Spinal cord (tissue), 10 donors: ENCODE results near the gene POMZP3. TPM values are rescaled to one million over a fixed set of nuclear protein-coding genes. Genes with fewer than 3 reads are reported as not detected.
"Not testable (repeated sequence)": the region's sequence is repeated elsewhere in the genome, so short reads cannot be mapped to it uniquely, and the experiment has no call there.

Experiments used
- DNase-seq, 6 donors: peaks; one replicate each; pipeline versions ENCODE4 v3.0.0 to v3.0.0-alpha.2; 2013 to 2015; ENCODE audit warnings: low spot score in 6 of 6, low read depth in 4 of 6
- H3K27ac ChIP-seq: one replicate; pipeline ENCODE4 v1.5.1; 2013; ENCODE audit warnings: low read depth, low read length, control low read depth
- H3K27me3 ChIP-seq: one replicate; pipeline ENCODE4 v1.6.1; 2013; ENCODE audit warnings: low read length; ENCODE audit not compliant: control insufficient read depth, insufficient read depth
- H3K36me3 ChIP-seq: one replicate; pipeline ENCODE4 v1.6.1; 2013; ENCODE audit warnings: low read length; ENCODE audit not compliant: control insufficient read depth, insufficient read depth
- H3K4me1 ChIP-seq: one replicate; pipeline ENCODE4 v1.6.1; 2013; ENCODE audit warnings: low read length; ENCODE audit not compliant: control insufficient read depth, insufficient read depth
- H3K4me3 ChIP-seq: one replicate; pipeline ENCODE4 v1.5.1; 2013; ENCODE audit warnings: low read depth, low read length, control low read depth
- H3K9me3 ChIP-seq: one replicate; pipeline ENCODE4 v1.6.1; 2013; ENCODE audit warnings: low read length; ENCODE audit not compliant: control insufficient read depth, insufficient read depth
- WGBS: methylation state at CpG from one replicate; pipeline ENCODE4 v1.1.5; 2013; ENCODE audit warnings: missing lambda C conversion rate; ENCODE audit not compliant: insufficient coverage; 5-methylcytosine and 5-hydroxymethylcytosine counted together
- polyA plus RNA-seq, 2 donors: library from polyadenylated mRNA; unstranded; fragments of 120-200 nt; gene quantifications; one replicate each; pipeline ENCODE4 v1.2.1, GENCODE V29; 2013; ENCODE audit not compliant: insufficient read length in 2 of 2
- total RNA-seq, 2 donors: library from RNA; depleted of rRNA in 1 of 2; stranded (reverse); fragments of 120-200 nt in 1 of 2; fragments of >200 nt in 1 of 2; gene quantifications; one replicate each; pipeline versions ENCODE4 v1.2.3 to v1.2.4, GENCODE V29; 2013 to 2014
- donor health status: healthy.

POMZP3 gene
- total and polyA plus RNA-seq, 4 donors = 4.7 to 30.4 (median 15.9) TPM

DNA sequence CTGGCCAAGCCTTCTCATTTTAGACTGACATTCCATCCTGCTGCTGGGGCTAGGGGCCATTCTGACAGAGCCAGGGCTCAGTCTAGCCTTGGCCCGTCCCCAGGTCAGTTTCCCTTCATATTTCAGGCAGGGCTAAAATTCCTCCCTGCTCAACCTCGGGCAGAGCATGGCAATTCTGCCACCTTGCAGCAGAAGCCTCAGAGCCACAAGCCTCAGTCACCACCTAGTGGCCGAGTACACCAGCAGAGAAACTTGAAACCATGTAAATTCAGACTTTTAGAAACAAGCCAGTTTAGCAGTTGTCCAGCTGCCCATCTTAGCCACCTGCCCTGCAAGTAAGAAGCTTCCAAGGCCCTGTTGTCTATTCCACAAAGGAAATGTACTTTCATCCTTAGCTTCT is 13.3 kb downstream of the POMZP3 start:
- not testable (repeated sequence) for H3K27ac ChIP-seq, H3K4me3 ChIP-seq, H3K27me3 ChIP-seq, H3K36me3 ChIP-seq, H3K9me3 ChIP-seq, H3K4me1 ChIP-seq
- DNase-seq = peak in 2 of 6 donors; percentile 7 to 75
- WGBS = no CpG with 5 or more reads among the region's 3 CpGs

DNA sequence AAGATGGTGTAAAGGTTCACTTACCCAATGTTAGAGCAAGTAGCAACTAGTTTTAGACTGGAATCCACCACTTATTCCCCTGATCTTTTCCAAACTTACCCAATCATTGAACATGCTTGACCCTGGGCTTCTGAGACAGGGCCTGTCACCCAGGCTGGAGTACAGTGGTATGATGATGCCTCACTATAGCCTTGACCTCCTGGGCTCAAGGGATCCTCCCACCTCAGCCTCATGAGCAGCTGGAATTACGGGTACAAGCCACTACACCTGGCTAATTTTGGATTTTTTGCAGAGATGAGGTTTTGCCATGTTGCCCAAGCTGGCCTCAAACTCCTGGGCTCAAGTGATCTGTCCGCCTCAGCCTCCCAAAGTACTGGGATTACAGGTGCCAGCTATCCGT is 14.8 kb downstream of the POMZP3 start:
- H3K9me3 ChIP-seq, H3K27ac ChIP-seq, H3K4me3 ChIP-seq, DNase-seq, H3K4me1 ChIP-seq, H3K27me3 ChIP-seq: not testable (repeated sequence)
- WGBS = no CpG with 5 or more reads among the region's 3 CpGs
- H3K36me3 ChIP-seq = peaks cover 10% of the 10 kb centered on the region

DNA sequence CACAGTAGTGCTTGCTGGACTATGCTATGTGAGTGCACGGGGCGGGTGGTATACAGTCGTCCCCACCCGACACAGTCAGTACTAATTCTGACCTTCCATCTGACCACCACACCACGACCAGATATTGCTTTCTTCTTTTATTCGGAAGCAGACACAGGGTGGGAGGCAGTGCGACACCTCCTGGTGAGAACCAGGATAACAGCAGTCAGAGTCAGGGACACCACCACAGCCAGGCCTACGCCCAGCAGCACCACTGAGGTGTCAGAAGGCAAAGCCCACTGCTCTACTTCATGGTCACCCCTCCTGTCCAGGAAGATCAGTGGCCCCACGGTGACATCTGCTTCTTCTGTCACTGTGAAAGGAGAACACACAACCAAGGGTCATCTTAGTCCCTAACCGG is 17.2 kb downstream of the POMZP3 start:
- WGBS = no CpG with 5 or more reads among the region's 10 CpGs
- H3K4me3 ChIP-seq, H3K4me1 ChIP-seq, H3K27me3 ChIP-seq, DNase-seq, H3K9me3 ChIP-seq, H3K36me3 ChIP-seq, H3K27ac ChIP-seq: not testable (repeated sequence)

DNA sequence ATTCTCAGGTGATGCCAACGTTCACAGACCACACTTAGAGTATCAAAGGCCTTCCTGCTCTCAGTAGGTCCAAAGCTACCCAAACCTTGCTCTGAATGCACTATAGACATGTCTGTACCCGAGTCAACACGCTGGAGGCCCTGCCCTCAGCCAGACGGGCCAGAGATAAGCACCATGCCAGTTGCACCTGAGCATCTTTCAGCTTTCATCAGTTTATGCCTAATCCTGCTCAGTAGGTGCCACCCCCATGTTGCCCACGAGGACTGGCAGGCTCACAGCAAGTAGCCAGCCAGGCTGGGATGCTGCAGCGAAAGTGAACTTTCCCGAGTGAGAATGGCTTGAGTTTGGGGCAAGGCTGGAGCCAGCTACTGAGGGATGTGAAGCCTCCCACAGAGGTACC is 18.6 kb downstream of the POMZP3 start:
- not testable (repeated sequence) for H3K4me3 ChIP-seq, H3K27ac ChIP-seq, H3K4me1 ChIP-seq, DNase-seq, H3K9me3 ChIP-seq, H3K36me3 ChIP-seq, H3K27me3 ChIP-seq
- WGBS = 78% methylated on average over 3 of the region's 7 CpGs

DNA sequence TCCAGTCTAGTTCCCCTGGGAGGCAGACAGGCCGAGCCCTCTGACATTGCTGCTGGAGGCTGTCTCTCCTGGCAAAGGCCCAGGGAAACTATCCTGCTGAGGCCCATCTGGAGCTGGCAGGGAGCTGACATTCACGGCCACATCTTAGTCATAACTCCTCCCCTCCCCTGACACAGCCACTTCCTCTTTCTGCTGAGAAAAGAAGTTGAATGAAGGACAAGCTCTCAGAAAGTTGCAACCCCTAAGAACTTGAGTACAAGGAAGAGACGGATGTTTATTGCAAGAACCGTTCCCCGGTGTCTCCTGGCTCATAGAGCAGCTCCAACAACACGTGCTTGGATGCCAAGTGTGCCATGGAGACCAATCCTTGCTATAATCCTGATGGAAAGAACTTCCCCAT is 21.1 kb downstream of the POMZP3 start:
- peak in 2 of 6 donors; percentile 28 to 53 for DNase-seq
- peak overlapping the region; percentile 25 for H3K27ac ChIP-seq
- WGBS = 13% methylated on average over 3 of the region's 6 CpGs

DNA sequence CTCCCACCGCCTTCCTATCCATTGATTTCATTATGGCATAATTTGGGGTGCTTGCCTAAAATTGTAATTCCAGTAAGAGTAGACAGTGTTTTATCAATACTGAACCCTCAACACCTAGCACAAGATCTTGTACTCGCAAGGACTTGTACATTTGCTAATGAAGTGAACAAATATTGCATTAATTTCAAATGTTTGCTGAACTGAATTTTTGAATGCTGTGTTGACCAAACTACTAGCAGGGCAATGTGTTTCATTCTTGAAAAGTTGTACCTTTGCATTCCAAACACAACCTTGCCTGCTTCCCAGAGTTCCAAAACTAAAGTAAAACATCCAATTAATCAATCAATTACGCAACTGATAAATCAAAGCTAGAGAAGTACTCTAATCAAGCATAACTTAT is 26.4 kb downstream of the POMZP3 start:
- H3K4me1 ChIP-seq, H3K4me3 ChIP-seq, DNase-seq, H3K27ac ChIP-seq, H3K9me3 ChIP-seq, H3K36me3 ChIP-seq, H3K27me3 ChIP-seq: not testable (repeated sequence)
- WGBS = no CpG with 5 or more reads among the region's 3 CpGs

More for the DNA sequence above, 21.1 kb downstream of the POMZP3 start:
- H3K27me3 ChIP-seq, H3K36me3 ChIP-seq, H3K4me1 ChIP-seq, H3K4me3 ChIP-seq, H3K9me3 ChIP-seq: not testable (repeated sequence)

DNA sequence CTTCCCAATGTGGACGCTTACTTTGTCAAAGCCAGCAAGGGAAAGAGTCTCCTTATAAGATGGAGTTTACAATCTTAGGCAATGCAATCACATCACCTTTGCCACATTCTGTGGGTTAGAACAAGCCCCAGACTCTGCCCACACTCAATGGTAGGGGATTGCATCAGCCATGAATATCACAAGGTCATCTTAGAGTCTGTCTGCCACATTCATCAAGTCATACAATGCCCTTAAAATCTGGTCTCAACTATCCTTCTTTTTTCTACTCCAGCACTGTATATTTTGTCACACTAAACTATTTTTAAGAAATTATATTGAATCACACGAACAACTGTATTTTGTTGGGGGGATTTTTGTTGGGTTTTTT is 27.0 kb downstream of the POMZP3 start:
- WGBS = no CpG with 5 or more reads among the region's 2 CpGs
- not testable (repeated sequence) for H3K36me3 ChIP-seq, DNase-seq, H3K9me3 ChIP-seq, H3K27me3 ChIP-seq, H3K27ac ChIP-seq, H3K4me1 ChIP-seq, H3K4me3 ChIP-seq

DNA sequence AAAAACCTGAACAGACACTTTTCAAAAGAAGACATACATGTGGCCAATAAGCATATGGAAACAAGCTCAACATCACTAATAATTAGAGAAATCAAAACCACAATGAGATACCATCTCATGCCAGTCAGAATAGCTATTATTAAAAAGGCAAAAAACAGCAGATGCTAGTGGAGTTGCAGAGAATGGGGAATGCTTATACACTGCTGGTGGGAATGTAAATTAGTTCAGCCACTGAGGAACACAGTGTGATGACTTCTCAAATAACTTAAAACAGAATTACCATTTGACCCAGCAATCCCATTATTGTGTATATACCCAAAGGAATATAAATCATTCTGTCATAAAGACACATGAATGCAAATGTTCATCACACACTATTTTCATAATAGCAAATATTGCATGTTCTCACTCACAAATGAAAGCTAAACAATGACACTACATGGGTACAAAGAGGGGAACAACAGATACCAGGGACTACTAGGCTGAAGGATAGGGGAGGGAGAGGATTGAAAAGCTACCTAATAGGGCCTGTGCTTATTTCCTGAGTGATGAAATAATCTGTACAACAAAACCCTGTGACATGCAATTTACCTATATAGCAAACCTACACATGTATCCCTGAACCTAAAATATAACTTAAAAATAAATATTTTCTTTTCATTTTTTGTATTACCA is 28.4 kb downstream of the POMZP3 start:
- H3K27me3 ChIP-seq, H3K4me1 ChIP-seq, H3K36me3 ChIP-seq, H3K9me3 ChIP-seq, H3K4me3 ChIP-seq, H3K27ac ChIP-seq: not testable (repeated sequence)
- DNase-seq = peak in 1 of 6 donors; percentile 1

DNA sequence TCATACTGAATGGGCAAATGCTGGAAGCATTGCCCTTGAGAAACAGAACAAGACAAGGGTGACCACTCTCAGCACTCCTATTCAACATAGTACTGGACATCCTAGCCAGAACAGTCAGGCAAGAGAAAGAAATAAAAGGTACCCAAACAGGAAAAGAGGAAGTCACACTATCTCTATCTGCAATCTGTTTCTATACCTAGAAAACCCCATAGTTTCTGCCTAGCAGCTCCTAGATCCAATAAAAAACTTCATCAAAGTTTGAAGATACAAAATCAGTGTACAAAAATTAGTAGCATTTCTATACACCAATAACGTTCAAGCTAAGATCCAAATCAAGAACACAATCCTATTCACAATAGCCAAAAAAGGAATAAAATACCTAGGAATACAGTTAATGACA is 29.8 kb downstream of the POMZP3 start:
- not testable (repeated sequence) for H3K36me3 ChIP-seq, H3K4me3 ChIP-seq
- WGBS = no CpG with 5 or more reads among the region's 1 CpG

DNA sequence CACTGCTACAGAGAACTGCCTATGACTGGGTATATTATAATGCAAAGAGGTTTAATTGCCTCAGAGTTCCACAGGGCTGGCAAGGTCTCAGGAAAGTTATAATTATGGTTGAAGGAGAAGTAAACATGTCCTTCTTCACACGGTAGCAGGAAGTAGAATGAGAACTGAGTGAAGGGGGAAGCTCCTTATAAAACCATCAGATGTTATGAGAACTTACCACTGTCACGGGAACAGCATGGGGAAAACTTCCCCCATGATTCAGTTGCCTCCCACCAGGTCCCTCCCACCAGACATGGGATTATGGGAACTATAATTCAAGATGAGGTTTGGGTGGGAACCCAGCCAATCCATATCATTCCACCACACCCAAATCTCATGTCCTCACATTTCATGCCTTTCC is 34.4 kb downstream of the POMZP3 start:
- H3K27ac ChIP-seq, H3K36me3 ChIP-seq, H3K27me3 ChIP-seq, DNase-seq, H3K4me1 ChIP-seq, H3K9me3 ChIP-seq, H3K4me3 ChIP-seq: not testable (repeated sequence)
- no CpG with 5 or more reads among the region's 2 CpGs for WGBS

More for the DNA sequence above, 29.8 kb downstream of the POMZP3 start:
- not testable (repeated sequence) for H3K27me3 ChIP-seq, H3K4me1 ChIP-seq, H3K9me3 ChIP-seq, H3K27ac ChIP-seq, DNase-seq
